GM15510 (cell line): ENCODE data around the gene ATP11C.

Source experiments
- POLR2A ChIP-seq: IDR thresholded peaks from 3 replicates; pipeline ENCODE4 v1.6.1; 2011; ENCODE audit warnings: borderline replicate concordance; ENCODE audit not compliant: insufficient read length; ENCODE audit errors: extremely low read depth

Gene ATP11C

GRCh38 chrX:139890991-139891700 is 41.7 kb downstream of the ATP11C start:
- TF ChIP-seq POLR2A: no peak

- no peak for TF ChIP-seq POLR2A
These were observed 43.1 kb downstream of the ATP11C start for GRCh38 chrX:139889760-139890159.

DNA sequence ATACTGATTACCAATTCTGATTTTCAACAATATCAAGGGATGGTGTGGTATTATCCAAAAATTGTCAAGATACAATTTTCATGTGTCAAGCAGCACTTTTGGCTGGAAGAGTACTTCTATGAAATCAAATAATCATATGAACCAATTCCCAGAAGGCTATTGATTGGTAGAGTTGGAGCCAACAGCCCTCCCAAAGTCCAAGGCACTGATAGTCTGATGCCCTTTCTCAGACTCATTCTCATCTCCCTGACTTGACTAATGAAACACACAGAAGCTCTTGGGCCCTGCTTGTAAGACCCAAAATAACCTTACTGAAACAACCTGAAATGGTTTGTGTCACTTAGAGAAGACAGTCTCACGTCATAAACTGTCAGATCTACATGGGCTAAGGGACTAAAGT is 48.9 kb downstream of the ATP11C start:
- no peak for TF ChIP-seq POLR2A

- no peak for TF ChIP-seq POLR2A
These were observed 50.6 kb downstream of the ATP11C start for GRCh38 chrX:139882299-139882698.

DNA sequence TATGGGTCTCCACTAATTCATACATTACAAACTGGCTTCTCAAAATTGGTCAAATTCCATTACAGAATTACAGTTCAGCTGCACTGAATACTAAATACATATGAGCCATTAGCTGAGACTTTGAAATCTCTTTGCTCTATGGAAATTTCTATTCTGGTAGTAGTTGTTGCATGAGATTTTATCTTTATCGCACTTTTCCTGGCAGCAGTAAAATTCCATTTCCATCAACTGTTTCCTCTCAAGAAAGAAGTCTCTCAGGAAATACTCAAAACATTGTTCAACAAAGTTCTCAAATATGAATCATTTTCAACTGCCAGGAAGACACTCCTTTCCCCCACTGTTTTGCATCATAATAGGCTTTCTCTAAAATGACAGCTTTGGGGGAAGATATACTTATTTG is 51.3 kb downstream of the ATP11C start:
- TF ChIP-seq POLR2A: no peak

DNA sequence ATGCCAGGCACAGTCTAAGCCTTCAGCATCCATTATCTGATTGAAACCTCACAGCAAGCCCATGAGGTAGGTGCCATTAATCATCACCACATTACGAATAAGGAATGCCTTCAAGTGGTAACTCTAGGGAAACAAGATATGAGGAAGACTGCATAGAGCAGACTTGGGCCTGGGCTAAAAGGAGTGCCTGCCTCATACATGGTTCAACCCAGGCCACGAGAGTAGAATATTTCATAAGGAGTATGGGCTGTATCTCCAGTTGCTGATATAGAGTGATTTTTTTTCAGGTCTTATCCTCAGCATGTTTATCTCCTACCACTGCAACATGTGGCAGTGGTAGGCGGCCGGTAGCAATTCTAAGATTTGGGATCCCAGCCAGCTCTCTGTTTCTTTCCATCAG is 51.7 kb downstream of the ATP11C start:
- no peak for TF ChIP-seq POLR2A

- TF ChIP-seq POLR2A: no peak
These were observed 55.0 kb downstream of the ATP11C start for GRCh38 chrX:139877710-139878414.

GRCh38 chrX:139875841-139876240 is 57.0 kb downstream of the ATP11C start:
- no peak for TF ChIP-seq POLR2A

GRCh38 chrX:139869796-139870195 is 63.1 kb downstream of the ATP11C start:
- no peak for TF ChIP-seq POLR2A

DNA sequence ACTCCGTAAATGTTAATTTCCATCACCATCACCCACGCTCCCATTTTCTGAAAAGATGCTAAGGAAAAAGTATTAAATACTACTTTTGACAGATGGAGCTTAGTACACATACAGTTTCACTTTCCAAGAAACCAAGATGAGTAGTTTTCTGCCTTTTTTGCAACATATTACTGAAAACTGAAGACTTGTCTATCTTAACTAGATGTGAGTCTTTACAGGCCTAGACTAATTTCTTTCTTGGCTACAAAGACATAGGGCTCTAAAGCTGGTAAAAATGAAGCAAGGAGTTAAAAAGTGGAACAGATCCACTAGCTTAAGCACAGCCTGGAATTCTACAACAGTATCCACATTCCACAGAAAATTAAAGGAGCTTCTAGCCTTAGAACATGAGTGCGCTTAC is 68.2 kb downstream of the ATP11C start:
- no peak for TF ChIP-seq POLR2A

DNA sequence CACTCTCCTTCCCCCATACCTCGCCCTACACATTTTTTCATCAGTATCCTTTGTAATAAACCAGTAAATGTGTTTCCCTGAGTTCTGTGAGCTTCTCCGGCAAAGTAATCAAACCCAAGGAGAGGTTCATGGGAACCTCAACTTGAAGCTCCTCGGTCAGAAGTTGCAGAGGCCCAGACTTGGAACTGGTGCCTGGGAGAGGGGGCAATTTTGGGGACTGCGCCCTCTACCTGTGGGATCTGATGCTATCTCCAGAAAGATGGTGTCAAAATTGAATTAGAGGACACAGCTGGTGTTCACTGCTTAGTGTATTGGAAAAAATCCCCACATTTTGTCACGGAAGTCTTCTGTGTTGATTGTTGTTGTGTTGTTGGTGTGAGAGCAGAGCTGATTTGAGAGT is 70.6 kb downstream of the ATP11C start:
- TF ChIP-seq POLR2A: no peak

- TF ChIP-seq POLR2A: no peak
These were observed 81.1 kb downstream of the ATP11C start for GRCh38 chrX:139851730-139852129.

- TF ChIP-seq POLR2A: no peak
These were observed 81.9 kb downstream of the ATP11C start for GRCh38 chrX:139850968-139851367.

GRCh38 chrX:139844884-139845283 is 88.0 kb downstream of the ATP11C start:
- no peak for TF ChIP-seq POLR2A

DNA sequence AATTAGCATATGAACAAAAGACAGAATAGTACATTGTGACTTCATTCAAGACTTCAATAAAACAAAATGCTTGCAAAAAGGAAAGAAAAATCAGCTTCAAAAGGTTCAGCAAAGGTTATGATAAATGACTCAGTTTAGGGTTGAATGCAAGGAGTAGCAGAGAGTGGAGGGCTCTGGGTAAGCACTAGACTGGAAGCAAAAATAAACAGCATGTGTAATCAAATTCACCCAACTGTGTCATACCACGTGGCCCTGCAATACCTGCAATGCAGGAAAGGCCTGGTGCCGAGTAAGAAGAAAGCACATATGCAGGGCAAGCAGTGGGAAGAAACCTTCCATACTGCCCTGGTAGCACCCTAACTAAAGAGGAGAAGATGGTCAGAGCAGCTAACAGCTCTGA is 88.7 kb downstream of the ATP11C start:
- TF ChIP-seq POLR2A: no peak
